ENCODE measurements around the gene SUCO.
"Not testable (repeated sequence)": the region's sequence is repeated elsewhere in the genome, so short reads cannot be mapped to it uniquely, and the experiment has no call there.

SUCO gene

DNA sequence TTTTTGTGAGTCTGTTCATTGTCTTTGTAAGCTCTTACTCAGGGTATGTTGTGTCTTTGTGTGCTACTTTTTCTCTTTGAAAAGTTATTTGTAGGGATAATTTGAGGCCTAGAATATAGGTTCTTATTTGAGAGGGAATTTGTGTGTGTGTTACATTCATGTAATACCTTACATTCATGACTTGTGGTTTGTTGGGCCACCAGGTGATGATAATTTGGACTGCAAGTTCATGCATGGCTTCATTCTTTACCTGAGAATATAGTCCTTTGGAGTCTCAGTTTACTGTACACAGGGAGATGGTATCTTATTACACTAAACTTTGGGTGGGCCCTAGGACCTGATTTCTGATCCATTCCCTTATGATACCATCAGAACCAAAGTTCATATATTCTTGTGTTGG, 74.2 kb downstream of the SUCO start:
- no peak for DNase-seq (ENCODE audit: low read depth in 2 of 2)

DNA sequence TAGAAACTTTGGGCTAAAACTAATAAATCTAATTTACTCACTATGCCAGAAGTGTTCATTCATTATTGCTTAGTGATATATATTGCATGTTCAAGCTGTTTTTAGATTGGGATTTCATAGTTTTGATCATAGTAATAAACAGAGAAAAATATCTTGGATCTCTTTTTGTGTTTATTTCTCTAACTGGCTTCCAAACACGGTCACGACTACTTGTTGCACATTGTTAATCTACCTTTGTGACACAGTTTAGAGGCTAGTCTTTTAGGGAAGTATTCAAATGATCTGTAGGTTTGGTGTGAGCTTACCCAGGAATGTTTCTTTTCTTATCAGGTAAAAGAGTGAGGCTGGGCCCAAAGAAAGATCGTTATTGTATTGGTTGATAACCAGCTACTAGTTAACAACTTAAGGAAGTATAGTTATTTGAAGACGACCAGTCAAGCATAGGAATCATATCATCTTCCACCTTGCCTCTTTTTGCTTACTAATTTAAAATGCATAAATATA, 75.2 kb downstream of the SUCO start:
- no peak for DNase-seq (ENCODE audit: low read depth in 2 of 2)

DNA sequence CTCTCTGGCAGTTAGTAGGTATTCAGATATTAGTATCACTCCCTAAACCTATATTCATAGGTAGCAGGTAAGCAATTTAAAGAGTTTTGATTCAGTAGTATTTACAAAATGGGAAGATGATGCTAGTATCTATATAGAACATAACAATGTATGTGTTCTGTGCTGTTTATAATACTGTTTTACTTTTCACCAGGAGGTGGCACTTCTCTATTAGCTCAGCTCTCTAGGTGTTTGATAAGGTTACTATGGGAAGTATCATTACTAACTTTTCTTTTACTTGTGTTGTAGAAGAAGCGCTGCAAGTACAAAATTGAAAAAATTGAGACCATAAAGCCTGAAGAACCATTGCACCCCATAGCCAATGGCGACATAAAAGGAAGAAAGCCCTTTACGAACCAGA, 76.6 kb downstream of the SUCO start:
- no peak for DNase-seq (ENCODE audit: low read depth in 2 of 2)

DNA sequence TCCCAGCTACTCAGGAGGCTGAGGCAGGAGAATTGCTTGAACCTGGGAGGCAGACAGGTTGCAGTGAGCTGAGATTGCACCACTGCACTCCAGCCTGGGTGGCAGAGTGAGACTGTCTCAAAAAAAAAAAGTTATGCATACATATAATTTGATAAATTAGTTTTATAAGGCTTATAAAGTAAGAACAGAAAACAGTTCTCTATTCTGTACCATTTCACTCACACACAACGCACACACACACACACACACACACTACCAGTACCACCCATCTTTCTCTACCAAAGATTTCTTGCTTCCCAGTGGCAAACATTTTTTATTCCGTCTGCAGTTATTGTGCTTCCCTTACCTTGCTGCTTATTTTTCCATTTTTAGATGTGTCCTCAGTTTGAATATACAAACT, 79.5 kb downstream of the SUCO start:
- no peak for DNase-seq (ENCODE audit: low read depth in 2 of 2)

DNA sequence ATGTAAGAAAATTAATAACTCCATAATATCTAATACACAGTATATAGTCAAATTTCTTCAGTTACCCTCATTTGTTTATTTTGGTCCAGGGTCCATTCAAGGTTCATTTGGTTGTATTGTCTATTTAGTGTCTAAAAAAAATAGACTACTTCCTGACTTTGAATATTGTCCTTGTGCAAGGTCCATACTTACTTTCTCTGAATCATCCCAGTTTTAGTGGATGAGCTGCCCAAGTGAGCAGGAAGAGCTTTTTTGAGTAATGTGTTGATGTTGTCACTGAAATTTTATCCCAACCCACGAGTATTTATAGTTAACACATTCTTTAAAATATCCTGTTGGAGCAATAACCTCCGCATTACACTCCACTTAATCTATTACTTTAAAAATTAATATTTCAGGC, 80.3 kb downstream of the SUCO start:
- no peak for DNase-seq (ENCODE audit: low read depth in 2 of 2)

DNA sequence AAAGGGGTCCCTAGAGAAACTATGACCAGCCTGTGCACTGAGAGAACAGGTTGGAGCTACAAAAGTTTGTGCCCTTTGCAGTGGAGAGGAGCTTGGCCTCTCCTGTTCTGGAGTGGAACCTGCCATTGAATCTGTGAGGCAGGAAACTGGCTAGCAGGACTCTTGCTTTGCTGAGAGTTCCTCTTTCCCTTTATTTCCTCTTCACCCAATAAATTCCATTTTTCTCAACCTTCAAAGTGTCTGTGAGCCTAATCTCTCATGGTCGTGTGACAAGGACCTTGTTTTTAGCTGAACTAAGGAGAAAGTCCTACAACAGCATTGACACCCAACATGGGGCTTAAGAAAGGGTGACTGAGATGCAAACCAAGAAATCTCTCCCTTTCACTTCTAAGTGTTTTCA, 83.2 kb downstream of the SUCO start:
- DNase-seq (ENCODE audit: low read depth in 2 of 2) = no peak

DNA sequence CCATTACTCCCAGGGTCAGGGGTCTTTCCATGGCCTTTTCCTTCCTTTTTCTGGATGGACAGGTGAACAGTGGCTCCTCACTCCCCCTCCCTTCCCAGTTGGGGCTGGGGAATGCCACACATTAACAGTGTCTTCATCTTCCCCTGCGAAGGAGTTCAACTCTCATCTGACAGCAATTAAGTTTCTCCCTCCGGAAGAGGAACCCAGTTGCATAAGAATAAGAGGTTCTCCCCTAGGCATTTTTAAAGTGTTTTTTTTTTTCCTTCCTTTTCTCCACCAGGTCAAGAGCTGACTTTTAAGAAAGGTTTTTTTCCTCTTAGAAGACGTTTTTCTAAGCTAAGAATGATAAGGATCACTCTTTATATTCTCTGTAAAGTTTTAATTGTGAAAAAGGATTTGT, 83.7 kb downstream of the SUCO start:
- no peak for DNase-seq (ENCODE audit: low read depth in 2 of 2)

DNA sequence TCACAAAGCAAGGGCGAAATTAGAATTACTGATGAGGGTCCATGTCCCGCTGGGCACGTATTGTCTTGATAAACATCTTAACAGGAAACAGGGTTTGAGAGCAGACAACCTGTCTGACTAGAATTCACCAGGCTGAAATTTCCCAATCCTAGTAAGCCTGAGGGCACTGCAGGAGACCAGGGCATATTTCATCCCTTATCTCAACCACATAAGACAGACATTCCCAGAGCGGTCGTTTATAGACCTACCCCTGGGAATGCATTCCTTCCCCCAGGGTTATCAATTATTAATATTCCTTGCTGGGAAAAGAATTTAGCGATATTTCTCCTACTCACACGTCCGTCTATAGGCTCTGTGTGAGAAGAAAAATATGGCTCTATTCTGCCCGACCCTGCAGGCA, 87.7 kb downstream of the SUCO start:
- not testable (repeated sequence) for DNase-seq (ENCODE audit: low read depth in 2 of 2)

DNA sequence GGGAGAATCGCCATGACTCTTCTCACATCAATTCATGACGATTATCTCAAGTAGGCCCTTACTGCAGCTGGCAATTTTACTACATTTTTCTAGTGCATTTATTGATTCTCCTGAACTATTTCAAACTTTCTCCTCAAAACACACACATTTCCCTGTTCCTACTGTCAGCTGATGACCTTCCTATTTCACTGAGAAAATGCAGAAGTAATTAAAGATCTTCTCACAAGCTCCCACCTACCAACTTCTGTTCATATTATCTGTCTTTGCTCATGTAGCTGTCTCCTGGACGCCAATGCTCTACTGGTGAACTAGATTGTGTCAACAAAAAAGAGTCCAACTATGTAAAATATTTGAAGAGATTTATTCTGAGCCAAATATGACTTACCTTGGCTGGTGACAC, 89.6 kb downstream of the SUCO start:
- DNase-seq (ENCODE audit: low read depth in 2 of 2) = no peak

DNA sequence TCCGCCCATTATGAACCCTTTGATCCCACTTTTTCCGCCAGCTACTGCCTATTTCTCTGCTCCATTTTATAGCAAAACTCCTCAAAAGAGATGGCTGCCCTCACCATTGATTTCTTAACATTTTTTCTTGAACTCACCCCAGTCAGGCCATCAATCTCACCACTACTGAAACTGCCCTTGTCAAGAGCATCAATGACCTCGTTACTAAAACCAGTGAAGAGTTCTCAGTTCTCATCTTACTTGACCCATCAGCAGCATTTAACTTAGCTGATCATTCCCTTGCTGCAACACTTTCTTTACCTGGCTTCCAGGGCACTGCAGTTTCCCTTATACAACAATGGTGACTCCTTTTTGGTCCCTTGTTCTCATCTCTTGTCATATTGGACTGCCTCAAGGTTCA, 90.8 kb downstream of the SUCO start:
- DNase-seq (ENCODE audit: low read depth in 2 of 2) = no peak

DNA sequence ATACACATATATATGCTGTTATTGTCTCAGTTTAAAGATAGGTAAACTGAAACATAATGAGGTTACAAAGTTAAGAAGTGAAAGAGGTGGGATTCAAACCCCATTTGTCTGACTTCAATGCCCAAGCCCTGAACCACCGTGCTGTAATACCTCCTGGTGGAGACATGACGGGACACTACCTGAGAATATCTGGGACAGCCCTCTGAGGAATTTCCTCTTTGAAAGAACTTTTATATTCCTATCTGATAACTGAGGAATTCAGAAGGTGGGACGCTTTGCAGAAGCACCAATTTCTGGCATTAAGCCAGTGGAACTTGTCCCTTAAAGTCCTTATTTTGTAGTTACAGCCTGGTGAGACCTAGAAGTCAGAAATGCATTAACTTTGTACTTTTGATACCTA, 93.9 kb downstream of the SUCO start:
- no peak for DNase-seq (ENCODE audit: low read depth in 2 of 2)

DNA sequence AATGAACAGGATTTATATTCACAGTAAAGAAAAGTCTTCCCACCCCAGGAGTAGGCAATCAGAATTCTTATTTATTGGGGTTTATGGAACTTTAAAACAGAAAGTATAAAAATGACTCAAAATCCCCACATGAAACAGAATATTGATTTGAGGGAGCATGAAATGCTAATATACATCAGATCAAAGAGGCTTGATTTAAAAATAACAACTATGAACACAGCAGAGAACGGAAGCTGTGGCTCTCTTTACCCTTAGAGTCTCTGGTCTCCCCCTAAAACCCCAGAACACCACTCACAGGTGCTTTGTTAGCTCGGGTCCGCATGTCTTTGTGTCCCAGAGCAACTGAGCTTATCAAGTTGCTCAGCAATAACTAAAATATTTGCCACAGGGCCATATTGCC, 94.8 kb downstream of the SUCO start:
- no peak for DNase-seq (ENCODE audit: low read depth in 2 of 2)

DNA sequence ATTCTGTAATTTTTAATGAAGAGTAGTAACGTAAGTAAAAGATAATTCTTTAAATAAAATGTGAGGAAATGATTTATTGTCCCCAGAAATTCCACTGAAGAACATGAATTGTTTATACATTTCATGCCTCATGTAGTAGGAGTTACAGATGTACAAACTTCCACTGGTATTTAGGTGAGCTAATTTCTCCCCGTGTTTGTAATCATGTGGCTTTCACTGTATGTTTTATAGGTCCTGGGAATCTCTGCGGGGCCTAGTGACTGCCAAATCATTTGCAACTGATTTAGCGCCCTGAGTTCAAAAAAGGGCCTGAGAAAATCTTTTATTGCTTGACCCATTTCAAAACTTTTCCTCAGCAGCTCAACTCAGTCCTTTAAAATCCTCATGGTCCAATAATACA, 95.5 kb downstream of the SUCO start:
- DNase-seq (ENCODE audit: low read depth in 2 of 2) = no peak

DNA sequence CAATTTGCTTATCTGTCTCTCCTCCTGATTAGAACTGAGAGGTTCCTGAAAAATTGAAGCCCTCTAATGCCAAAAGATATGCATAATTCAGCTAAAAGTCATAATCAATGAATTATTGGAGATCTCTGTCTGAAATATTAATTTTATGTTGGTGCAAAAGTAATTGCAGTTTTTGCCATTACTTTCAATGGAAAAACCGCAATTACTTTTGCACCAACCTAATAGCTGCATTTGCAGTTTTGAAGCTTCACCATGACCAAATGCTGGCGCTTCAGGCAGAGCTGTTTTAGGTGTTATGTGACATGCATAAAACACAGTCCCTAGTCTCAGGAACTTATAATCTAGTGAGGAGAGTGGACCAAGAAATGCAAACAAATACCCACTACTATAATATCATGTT, 96.2 kb downstream of the SUCO start:
- DNase-seq (ENCODE audit: low read depth in 2 of 2) = no peak

DNA sequence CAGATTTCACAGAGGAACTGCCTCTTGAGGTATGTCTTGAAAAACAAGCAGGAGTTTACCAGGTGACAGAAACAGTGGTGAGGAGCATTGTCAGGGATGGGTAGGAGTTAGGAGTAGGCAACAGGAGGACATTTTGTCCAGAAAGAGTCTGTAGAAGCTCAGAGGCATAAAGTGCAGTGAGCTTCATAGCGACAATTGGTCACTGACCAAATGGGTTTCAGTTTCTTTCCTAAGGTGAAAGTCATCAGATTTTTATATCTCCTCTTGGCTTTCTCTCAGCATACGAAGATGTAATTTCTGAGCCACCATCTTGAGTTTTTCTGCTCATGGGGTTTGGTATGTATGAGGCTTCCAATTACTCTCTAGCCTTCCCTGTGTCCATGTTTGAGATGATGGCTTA, 96.7 kb downstream of the SUCO start:
- no peak for DNase-seq (ENCODE audit: low read depth in 2 of 2)

DNA sequence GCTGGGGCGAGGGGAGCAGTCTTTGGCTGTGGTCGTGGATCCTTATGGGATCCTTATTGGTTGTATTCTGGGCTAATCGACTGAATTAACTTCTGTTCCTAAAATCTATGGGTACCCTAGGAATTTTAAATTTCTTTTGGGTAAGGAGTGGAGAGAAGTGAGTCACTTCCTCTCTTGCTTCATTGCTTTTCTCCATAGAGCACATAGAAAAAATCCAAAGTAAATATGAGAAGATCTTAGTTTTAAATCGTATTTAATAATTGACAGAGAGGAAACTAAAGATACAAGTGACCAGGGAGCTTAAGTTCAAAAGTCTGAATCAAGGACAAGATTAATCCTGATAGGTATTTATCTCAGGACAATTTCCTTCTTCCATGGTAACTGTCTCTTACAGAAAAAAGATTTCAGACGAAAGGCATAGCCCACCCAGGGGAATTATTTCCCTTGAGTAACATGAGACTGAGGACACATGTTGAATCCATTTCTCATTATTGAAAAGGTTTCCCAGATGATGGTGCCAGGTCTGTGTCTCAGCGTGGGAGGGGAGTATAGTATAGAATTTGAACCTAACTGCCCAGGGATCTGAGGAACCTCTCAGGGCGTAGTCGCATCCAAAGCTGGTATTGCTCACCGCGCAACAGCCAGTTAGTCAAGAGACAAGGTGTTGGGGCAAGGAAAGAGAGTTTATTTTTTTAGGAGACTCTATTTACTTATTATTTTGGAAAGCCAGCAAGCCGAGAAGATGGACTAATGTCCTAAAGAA, 97.3 kb downstream of the SUCO start:
- DNase-seq (ENCODE audit: low read depth in 2 of 2) = no peak

DNA sequence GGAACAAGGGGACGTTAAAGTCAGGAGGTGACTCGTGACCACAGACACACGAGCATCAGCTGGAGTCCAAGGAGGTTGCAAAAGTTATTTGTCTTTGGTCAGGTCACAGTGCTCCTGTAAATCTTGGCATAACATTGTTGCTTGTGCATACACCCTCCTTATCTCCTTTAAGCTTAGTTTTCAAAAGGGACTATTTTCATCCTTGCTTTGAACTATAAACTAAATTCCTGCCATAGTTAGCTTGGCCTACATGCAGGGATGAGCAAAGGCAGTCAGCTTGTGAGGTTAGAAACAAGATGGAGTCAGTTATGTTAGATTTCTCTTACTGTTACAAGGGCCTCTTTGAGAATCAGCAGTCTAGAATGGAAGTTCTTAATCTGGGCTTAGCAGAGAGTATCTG, 97.9 kb downstream of the SUCO start:
- DNase-seq (ENCODE audit: low read depth in 2 of 2) = no peak

DNA sequence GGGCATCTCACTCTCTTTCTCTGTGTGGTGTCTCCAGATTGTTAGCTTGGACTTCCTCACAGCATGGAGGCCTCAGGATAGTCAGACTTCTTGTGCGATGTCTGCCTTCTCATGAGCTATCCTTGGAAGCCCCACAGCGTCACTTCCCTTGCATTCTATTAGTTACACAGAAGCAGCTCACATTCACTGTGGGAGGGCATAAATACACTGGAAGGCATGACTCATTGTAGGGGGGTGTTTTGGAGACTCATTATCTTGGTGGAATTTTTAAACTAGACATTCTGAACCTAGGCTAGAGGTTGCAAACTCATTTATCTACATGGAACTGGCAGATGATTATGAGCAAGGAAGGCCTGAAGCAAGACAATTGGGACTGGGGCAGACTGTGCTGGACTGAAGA, 104.6 kb downstream of the SUCO start:
- DNase-seq (ENCODE audit: low read depth in 2 of 2) = no peak

DNA sequence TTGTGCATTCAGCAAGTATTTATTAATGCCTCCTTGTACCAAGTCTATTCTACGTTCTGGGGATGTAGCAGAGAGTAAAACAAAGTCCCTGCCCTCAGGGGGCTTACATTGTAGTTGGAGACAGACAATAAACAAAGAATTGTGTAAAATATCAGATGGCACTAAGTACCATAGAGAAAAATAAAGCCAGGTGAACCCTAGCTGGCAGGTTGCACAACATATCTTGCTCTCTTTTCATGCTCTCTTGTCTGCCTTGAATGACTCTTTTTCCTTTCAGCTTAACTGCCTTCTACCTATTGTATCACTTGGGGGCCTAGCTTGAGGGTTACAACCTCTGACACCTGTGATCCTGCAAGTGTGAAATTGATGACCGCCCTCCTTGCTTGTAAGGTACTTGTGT, 105.3 kb downstream of the SUCO start:
- DNase-seq (ENCODE audit: low read depth in 2 of 2) = no peak

DNA sequence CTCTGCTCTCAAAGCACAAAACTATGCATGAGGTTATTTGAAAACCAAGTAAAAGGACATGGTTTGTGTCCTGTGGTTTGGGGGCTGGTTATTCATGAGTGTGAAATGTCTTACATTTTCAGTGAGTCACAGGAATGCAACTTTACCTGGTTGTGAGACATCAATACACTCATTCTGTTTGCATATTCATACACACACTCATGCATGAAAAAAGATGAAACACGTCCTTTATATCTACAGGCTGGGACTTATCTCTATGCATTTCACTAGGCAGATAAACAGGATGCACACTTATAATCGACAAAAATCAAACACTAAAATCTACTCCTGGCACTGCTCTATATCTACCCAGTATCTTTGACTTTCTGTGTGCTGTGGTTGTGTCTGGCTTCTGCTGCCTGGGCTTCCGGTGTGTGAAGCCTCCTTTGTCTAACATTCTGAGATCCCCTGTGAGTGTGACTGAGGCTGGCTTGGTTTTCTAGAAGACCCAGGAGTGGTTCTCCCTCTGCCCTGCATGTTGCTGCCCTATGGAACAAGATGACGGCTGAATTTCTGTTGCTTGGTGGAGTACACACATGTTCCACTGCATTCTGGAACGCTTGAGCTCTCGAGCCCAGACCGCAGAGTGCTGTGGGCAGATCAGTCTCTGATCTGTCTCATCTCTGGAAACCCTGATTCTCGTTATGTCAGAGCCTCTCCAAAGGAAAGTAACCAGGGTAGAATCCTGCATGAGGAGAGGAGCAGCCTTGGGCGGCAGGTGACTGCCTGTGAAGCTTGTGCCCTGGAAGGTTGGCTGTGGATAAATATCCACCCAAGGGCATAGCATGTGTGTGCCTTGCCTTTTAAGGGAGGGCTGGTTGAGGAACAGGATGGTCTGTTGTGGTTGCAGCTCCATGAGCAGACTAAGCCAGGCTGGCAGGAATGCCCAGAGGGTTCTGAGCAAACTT, 106.2 kb downstream of the SUCO start:
- DNase-seq (ENCODE audit: low read depth in 2 of 2) = peak; percentile 49 to 58

DNA sequence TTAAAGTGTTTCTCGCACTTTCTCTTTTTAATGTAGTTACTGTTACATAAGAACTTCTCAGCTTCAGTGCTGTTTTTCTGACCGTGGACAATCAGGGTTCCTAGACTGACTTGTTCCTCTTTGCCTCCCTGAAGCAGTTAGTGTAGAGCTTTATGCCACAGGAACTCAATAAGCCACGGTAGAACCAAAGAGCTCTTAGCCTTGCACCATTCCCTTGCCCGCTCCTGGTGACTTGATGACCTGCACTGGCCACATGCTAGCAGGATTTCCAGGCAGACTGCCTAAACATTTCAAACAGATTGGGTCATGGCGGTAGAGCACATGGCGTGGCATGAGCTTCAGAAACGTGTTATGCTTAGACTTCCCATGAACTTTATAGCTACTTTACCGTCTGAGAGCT, 107.2 kb downstream of the SUCO start:
- DNase-seq (ENCODE audit: low read depth in 2 of 2) = no peak

DNA sequence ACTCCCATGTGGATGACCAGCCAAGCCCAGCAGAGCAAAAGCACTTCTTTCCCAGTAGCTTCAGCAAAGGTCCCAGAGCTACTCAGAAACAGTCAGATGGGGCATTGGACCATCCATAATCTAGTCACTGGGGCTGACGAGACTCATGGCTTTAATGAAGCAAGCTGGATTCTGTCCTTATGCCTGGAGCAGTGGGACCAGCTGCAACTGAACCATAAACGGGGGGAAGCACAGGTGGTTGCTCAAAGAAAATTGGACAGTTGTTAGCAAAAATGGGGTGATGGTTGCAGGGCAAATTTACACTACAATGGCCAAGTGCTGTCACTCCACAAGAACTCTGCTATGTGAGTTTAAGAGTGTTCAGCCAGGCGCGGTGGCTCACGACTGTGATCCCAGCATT, 108.5 kb downstream of the SUCO start:
- DNase-seq (ENCODE audit: low read depth in 2 of 2) = no peak

DNA sequence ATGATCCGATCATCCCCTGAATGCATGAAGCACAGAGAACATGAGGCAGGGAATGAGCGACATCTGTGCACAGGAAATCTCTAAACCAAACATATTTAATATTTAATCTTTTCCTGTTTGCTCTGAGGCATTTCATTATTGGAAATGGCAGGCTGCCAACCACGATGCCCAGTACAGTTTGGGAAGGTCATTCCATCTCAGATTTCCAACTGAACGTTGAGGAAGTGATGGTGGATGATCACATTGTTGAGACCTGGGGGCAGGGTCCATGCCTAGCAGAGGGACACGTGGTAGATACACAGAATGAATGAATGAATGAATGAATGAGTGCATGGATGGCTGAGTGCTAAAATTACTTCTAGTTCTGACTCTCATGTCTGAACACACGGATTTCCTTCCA, 110.0 kb downstream of the SUCO start:
- DNase-seq (ENCODE audit: low read depth in 2 of 2) = no peak
